DND-41 (cell line): ENCODE data around the gene TLE1.

Experiments used
- CTCF ChIP-seq: IDR thresholded peaks from 2 replicates; pipeline ENCODE4 v1.5.1; 2012; ENCODE audit warnings: borderline replicate concordance, low read length, moderate library complexity, mild to moderate bottlenecking; ENCODE audit not compliant: poor library complexity, severe bottlenecking; ENCODE audit errors: extremely low read depth
- EZH2 ChIP-seq: IDR thresholded peaks from 3 replicates; pipeline ENCODE4 v1.6.1; 2012; ENCODE audit warnings: borderline replicate concordance, low read depth, mild to moderate bottlenecking, moderate library complexity, low read length, inconsistent platforms; ENCODE audit not compliant: severe bottlenecking

DNA sequence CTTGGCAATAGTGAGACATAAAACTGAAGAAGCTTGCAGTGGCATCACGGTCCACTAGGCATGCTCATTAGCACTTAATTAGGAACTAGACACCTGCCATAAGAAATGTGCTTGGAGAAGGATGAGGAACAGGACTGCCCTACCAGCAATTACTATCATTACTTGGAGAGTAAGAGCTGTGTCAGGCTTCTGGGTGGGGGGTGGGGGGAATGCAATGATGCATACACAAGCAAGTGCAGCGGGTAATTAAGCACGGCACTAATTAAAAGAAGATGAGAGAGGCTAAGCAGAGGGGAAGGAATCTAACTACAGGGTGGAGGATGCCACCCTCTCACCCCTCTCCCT lies 53.1 kb downstream of the TLE1 start:
- no peak for TF ChIP-seq CTCF
- no peak for TF ChIP-seq EZH2
